ENCODE data around the gene BRD7. TPM values are rescaled to one million over a fixed set of nuclear protein-coding genes. Genes with fewer than 3 reads are reported as not detected.

BRD7 gene
- total RNA-seq, 2 donors from 2014 or later: 56.9 to 63.5 TPM

- H3K36me3 ChIP-seq: no peaks in the 10 kb centered on the region
- ATAC-seq (ENCODE audit: insufficient number of reproducible peaks, low FRiP score, low read depth) (no peak), DNase-seq (ENCODE audit: low spot score) (no peak)
- no peak overlapping the region for H3K27ac ChIP-seq
- H3K4me3 ChIP-seq: no peak overlapping the region
- no peaks in the 10 kb centered on the region for H3K27me3 ChIP-seq (replicated peaks; ENCODE audit: insufficient read depth)
- no peaks in the 10 kb centered on the region for H3K9me3 ChIP-seq
- peaks cover 0 to 16% of the 10 kb centered on the region in 2 donors for H3K4me1 ChIP-seq (ENCODE audit: control insufficient read depth in 1 of 2, low read depth in 2 of 2)
- no peak for TF ChIP-seq CTCF (IDR thresholded peaks at IDR 0.05)
Measured at GRCh38 chr16:50400312-50400966, 31.7 kb upstream of the BRD7 start.

- DNase-seq (ENCODE audit: low spot score) (no peak), ATAC-seq (ENCODE audit: insufficient number of reproducible peaks, low FRiP score, low read depth) (no peak)
- TF ChIP-seq CTCF (IDR thresholded peaks at IDR 0.05): no peak
Measured at GRCh38 chr16:50399411-50399810, 30.6 kb upstream of the BRD7 start.

GRCh38 chr16:50398336-50398735 lies 29.5 kb upstream of the BRD7 start:
- DNase-seq (ENCODE audit: low spot score) (no peak), ATAC-seq (ENCODE audit: insufficient number of reproducible peaks, low FRiP score, low read depth) (no peak)
- H3K9me3 ChIP-seq: no peaks in the 10 kb centered on the region
- peaks cover 0 to 8% of the 10 kb centered on the region in 2 donors for H3K4me1 ChIP-seq (ENCODE audit: control insufficient read depth in 1 of 2, low read depth in 2 of 2)
- no peaks in the 10 kb centered on the region for H3K36me3 ChIP-seq
- no peak for TF ChIP-seq CTCF (IDR thresholded peaks at IDR 0.05)
- no peaks in the 10 kb centered on the region for H3K27me3 ChIP-seq (replicated peaks; ENCODE audit: insufficient read depth)
- H3K4me3 ChIP-seq: no peak overlapping the region
- no peak overlapping the region for H3K27ac ChIP-seq

More at GRCh38 chr16:50399411-50399810, 30.6 kb upstream of the BRD7 start:
- Histone ChIP-seq H3K9me3 (no peaks in the 10 kb centered on the region), H3K36me3 (no peaks in the 10 kb centered on the region), H3K4me1 (ENCODE audit: control insufficient read depth in 1 of 2, low read depth in 2 of 2) (peaks cover 0 to 16% of the 10 kb centered on the region in 2 donors), H3K4me3 (no peak overlapping the region), H3K27me3 (replicated peaks; ENCODE audit: insufficient read depth) (no peaks in the 10 kb centered on the region), H3K27ac (no peak overlapping the region)

- H3K27me3 ChIP-seq (replicated peaks; ENCODE audit: insufficient read depth): no peaks in the 10 kb centered on the region
- H3K9me3 ChIP-seq: no peaks in the 10 kb centered on the region
- no peak for TF ChIP-seq CTCF (IDR thresholded peaks at IDR 0.05)
- H3K36me3 ChIP-seq: no peaks in the 10 kb centered on the region
- no peak for DNase-seq (ENCODE audit: low spot score)
- H3K27ac ChIP-seq: no peak overlapping the region
- no peak for ATAC-seq (ENCODE audit: insufficient number of reproducible peaks, low FRiP score, low read depth)
- no peak overlapping the region for H3K4me3 ChIP-seq
- H3K4me1 ChIP-seq (ENCODE audit: control insufficient read depth in 1 of 2, low read depth in 2 of 2): no peaks in the 10 kb centered on the region
Measured at GRCh38 chr16:50396761-50397535, 28.2 kb upstream of the BRD7 start.
